ENCODE measurements around the gene KAT2B.

KAT2B gene

GRCh38 chr3:20111836-20112235 lies 71.6 kb downstream of the KAT2B start:
- no peaks in the 10 kb centered on the region for H3K27me3 Mint-ChIP-seq
- H3K4me1 Mint-ChIP-seq = peaks cover 5% of the 10 kb centered on the region
- H3K36me3 Mint-ChIP-seq (ENCODE audit: low read depth) = peaks cover 22% of the 10 kb centered on the region
- ATAC-seq (no peak), DNase-seq (no peak)
- H3K9me3 Mint-ChIP-seq = no peaks in the 10 kb centered on the region
- H3K27ac Mint-ChIP-seq = no peak overlapping the region
- H3K4me3 Mint-ChIP-seq = no peak overlapping the region

DNA sequence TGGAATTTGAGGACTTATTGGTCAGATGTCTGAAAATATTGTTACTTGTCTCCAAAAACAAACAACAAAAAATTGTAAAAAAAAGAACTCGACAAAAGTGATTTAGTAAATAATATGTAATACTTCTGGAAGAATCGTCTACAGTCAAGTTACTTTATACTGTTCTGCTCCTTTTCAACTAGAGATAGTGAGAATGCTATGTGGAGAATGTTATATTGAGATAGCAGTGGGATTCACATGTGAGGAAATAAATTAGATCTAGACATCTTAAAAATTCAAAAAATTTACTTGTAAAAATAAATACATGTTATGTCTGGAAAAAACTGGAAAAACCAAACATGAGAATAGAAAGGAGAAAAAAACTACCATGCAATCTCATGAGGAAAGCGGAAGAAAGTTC lies 80.8 kb downstream of the KAT2B start:
- ATAC-seq = no peak
- H3K4me3 Mint-ChIP-seq = no peak overlapping the region
- no peak overlapping the region for H3K27ac Mint-ChIP-seq
- no peaks in the 10 kb centered on the region for H3K4me1 Mint-ChIP-seq
- peaks cover 45% of the 10 kb centered on the region for H3K36me3 Mint-ChIP-seq (ENCODE audit: low read depth)
- H3K9me3 Mint-ChIP-seq = no peaks in the 10 kb centered on the region
- DNase-seq = no peak
- no peaks in the 10 kb centered on the region for H3K27me3 Mint-ChIP-seq

- Mint-ChIP-seq H3K9me3 (no peaks in the 10 kb centered on the region), H3K36me3 (ENCODE audit: low read depth) (peaks cover 45% of the 10 kb centered on the region), H3K4me3 (no peak overlapping the region), H3K27ac (no peak overlapping the region), H3K4me1 (no peaks in the 10 kb centered on the region), H3K27me3 (no peaks in the 10 kb centered on the region)
- DNase-seq = no peak
- ATAC-seq = no peak
Observed at GRCh38 chr3:20123131-20123652, 82.9 kb downstream of the KAT2B start.

GRCh38 chr3:20125289-20125688 lies 85.0 kb downstream of the KAT2B start:
- ATAC-seq (no peak), DNase-seq (no peak)
- no peak overlapping the region for H3K27ac Mint-ChIP-seq
- H3K4me1 Mint-ChIP-seq = no peaks in the 10 kb centered on the region
- H3K4me3 Mint-ChIP-seq = no peak overlapping the region
- H3K9me3 Mint-ChIP-seq = no peaks in the 10 kb centered on the region
- H3K36me3 Mint-ChIP-seq (ENCODE audit: low read depth) = peaks cover 43% of the 10 kb centered on the region
- no peaks in the 10 kb centered on the region for H3K27me3 Mint-ChIP-seq

GRCh38 chr3:20125897-20126296 lies 85.7 kb downstream of the KAT2B start:
- Mint-ChIP-seq H3K4me1 (no peaks in the 10 kb centered on the region), H3K27ac (no peak overlapping the region), H3K36me3 (ENCODE audit: low read depth) (peaks cover 41% of the 10 kb centered on the region), H3K4me3 (no peak overlapping the region), H3K9me3 (no peaks in the 10 kb centered on the region), H3K27me3 (no peaks in the 10 kb centered on the region)
- DNase-seq = peak; percentile 8
- ATAC-seq = peak; percentile 54

DNA sequence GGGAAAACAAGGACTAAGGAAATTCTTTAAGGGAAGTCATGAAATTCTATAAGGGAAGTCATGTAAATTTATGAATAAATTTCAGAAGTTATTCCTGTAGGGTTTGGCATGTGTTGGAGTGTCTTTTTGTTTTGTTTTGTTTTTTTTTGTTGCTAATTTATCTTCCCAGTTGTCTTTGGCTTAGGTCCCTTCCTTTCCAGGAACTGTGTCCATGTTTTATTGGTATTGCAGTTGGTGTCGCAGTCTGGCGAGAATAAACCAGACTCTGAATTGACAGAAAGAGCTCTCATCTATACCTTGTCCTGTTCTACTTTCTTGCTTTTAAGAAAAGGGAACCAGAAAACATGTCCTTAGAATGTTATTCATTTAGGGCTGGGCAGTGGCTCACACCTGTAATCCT lies 88.1 kb downstream of the KAT2B start:
- no peaks in the 10 kb centered on the region for H3K27me3 Mint-ChIP-seq
- peaks cover 30% of the 10 kb centered on the region for H3K36me3 Mint-ChIP-seq (ENCODE audit: low read depth)
- no peak overlapping the region for H3K27ac Mint-ChIP-seq
- no peaks in the 10 kb centered on the region for H3K4me1 Mint-ChIP-seq
- no peak overlapping the region for H3K4me3 Mint-ChIP-seq
- no peak for ATAC-seq
- no peaks in the 10 kb centered on the region for H3K9me3 Mint-ChIP-seq
- DNase-seq = no peak

DNA sequence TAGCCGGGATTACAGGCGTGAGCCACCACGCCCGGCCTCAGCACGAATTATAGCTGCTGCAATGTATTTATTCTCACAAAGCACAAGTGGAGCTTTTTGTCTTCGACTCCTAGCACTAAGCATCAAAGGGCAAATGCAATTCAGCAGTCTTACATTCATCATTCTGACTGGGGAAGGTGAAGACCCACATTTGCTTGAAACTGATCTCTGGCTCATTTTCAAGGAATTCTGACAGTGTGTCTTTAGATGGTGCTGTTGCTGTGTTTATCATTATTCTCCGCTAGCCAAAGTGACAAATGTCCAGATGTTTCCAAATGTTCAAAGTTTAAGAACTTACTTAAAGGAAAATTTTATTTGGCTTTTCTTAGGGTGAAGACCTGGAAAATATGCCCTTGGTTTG lies 89.9 kb downstream of the KAT2B start:
- no peak overlapping the region for H3K4me3 Mint-ChIP-seq
- DNase-seq (no peak), ATAC-seq (no peak)
- no peaks in the 10 kb centered on the region for H3K4me1 Mint-ChIP-seq
- no peak overlapping the region for H3K27ac Mint-ChIP-seq
- no peaks in the 10 kb centered on the region for H3K27me3 Mint-ChIP-seq
- peaks cover 23% of the 10 kb centered on the region for H3K36me3 Mint-ChIP-seq (ENCODE audit: low read depth)
- H3K9me3 Mint-ChIP-seq = no peaks in the 10 kb centered on the region

DNA sequence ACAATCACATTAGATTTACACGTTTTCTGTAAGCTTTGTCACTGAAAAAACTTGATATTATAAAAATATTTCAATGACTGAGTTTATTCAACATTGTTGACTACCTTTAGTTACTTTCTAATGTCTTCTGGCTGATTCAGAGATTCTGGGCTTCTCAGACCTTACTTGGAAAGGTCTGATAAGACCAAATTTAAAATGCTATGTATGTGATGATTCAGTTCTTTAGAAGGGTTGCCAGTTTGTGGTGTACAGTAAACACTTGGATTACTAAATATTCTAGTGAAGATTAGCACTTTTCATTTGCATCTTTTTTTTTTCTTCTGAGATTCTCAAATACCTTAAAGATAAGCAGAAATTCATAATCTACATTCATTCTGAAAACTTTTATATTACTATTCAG lies 96.0 kb downstream of the KAT2B start:
- no peaks in the 10 kb centered on the region for H3K27me3 Mint-ChIP-seq
- H3K4me1 Mint-ChIP-seq = no peaks in the 10 kb centered on the region
- no peak overlapping the region for H3K4me3 Mint-ChIP-seq
- no peak for DNase-seq
- ATAC-seq = no peak
- peaks cover 13% of the 10 kb centered on the region for H3K36me3 Mint-ChIP-seq (ENCODE audit: low read depth)
- no peak overlapping the region for H3K27ac Mint-ChIP-seq
- no peaks in the 10 kb centered on the region for H3K9me3 Mint-ChIP-seq

DNA sequence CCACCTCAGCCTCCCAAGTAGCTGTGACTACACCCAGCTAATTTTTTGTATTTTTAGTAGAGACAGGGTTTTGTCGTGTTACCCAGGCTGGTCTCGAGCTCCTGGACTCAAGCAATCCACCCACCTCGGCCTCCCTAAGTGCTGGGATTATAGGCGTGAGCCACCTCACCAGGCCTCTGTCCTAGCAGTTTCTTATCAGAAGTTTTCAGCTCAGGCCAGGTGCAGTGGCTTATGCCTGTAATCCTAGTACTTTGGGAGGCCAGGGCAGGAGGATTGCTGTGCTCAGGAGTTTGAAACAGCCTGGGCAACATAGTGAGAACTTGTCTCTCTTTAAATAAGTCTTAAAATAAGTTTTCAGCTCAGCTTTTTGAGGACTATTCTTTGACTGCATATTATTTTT lies 97.4 kb downstream of the KAT2B start:
- no peaks in the 10 kb centered on the region for H3K4me1 Mint-ChIP-seq
- H3K36me3 Mint-ChIP-seq (ENCODE audit: low read depth) = peaks cover 20% of the 10 kb centered on the region
- no peak for DNase-seq
- H3K4me3 Mint-ChIP-seq = no peak overlapping the region
- H3K27ac Mint-ChIP-seq = no peak overlapping the region
- ATAC-seq = no peak
- no peaks in the 10 kb centered on the region for H3K9me3 Mint-ChIP-seq
- H3K27me3 Mint-ChIP-seq = no peaks in the 10 kb centered on the region

GRCh38 chr3:20140881-20141280 lies 100.6 kb downstream of the KAT2B start:
- Mint-ChIP-seq H3K4me3 (no peak overlapping the region), H3K36me3 (ENCODE audit: low read depth) (peaks cover 32% of the 10 kb centered on the region), H3K27me3 (no peaks in the 10 kb centered on the region), H3K9me3 (no peaks in the 10 kb centered on the region), H3K27ac (no peak overlapping the region), H3K4me1 (no peaks in the 10 kb centered on the region)
- no peak for DNase-seq
- no peak for ATAC-seq

- Mint-ChIP-seq H3K4me3 (no peak overlapping the region), H3K27ac (no peak overlapping the region), H3K4me1 (no peaks in the 10 kb centered on the region), H3K27me3 (no peaks in the 10 kb centered on the region), H3K36me3 (ENCODE audit: low read depth) (peaks cover 32% of the 10 kb centered on the region), H3K9me3 (no peaks in the 10 kb centered on the region)
- ATAC-seq = no peak
- no peak for DNase-seq
Observed at GRCh38 chr3:20141316-20141715, 101.1 kb downstream of the KAT2B start.

DNA sequence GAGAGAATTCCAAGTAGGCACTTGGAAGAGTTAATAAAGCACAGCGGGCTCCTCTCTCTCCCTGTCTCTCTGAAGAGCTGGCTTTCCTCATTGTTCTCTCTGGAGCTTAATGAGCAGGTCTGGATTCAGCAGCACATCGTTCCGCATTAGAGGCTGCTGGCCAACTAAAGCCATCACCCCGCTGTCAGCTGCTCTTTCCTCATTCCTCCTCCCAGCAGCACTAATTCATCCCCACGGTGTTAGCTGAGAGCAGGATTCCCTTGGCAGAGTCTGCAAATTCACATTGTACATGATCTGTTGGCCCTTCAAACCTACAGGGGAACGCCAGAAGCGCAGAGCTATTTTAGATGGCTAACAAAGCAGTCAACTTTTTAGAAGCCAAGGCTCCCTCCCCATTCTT lies 101.6 kb downstream of the KAT2B start:
- ATAC-seq = no peak
- peaks cover 32% of the 10 kb centered on the region for H3K36me3 Mint-ChIP-seq (ENCODE audit: low read depth)

DNA sequence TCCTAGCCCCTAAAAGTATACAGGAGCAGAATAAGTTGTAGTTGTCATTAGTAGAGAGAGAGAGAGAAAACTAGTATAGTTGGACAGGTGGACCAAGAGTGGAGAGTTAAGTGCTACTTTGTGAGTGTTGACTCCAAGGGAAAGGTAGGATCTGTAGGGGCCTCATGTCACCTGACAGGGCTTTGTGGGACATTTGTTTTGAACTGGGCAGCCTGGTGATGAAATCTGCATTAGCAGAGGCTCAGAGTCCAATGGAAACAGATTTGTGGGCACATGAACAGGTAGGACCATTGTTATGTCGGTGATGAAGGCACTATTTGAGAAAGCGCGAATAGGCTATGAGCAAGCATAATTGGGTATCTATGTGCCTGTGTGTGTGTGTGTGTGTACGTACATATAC lies 102.3 kb downstream of the KAT2B start:
- Mint-ChIP-seq H3K27ac (no peak overlapping the region), H3K4me1 (no peaks in the 10 kb centered on the region), H3K4me3 (no peak overlapping the region), H3K27me3 (no peaks in the 10 kb centered on the region), H3K9me3 (no peaks in the 10 kb centered on the region), H3K36me3 (ENCODE audit: low read depth) (peaks cover 32% of the 10 kb centered on the region)
- ATAC-seq (no peak), DNase-seq (no peak)

More for the DNA sequence above, 101.6 kb downstream of the KAT2B start:
- Mint-ChIP-seq H3K4me3 (no peak overlapping the region), H3K27me3 (no peaks in the 10 kb centered on the region), H3K27ac (no peak overlapping the region), H3K9me3 (no peaks in the 10 kb centered on the region), H3K4me1 (no peaks in the 10 kb centered on the region)
- no peak for DNase-seq

DNA sequence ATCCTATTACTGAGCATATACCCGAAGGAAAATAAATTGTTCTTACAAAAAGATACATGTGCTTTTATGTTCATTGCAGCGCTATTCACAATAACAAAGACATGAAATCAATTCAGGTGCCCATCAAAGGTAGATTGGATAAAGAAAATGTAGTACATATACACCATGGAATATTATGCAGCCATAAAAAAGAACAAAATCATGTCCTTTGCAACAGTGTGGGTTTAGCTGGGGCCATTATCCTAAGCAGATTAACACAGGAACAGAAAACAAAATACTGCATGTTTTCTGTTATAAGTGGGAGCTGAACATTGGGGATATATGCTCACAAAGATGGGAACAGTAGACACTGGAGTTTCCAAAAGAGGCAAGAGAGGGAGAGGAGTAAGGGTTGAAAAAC lies 103.3 kb downstream of the KAT2B start:
- no peak overlapping the region for H3K4me3 Mint-ChIP-seq
- no peak for DNase-seq
- H3K9me3 Mint-ChIP-seq = no peaks in the 10 kb centered on the region
- peaks cover 37% of the 10 kb centered on the region for H3K36me3 Mint-ChIP-seq (ENCODE audit: low read depth)
- ATAC-seq = no peak
- H3K27ac Mint-ChIP-seq = no peak overlapping the region
- no peaks in the 10 kb centered on the region for H3K4me1 Mint-ChIP-seq
- no peaks in the 10 kb centered on the region for H3K27me3 Mint-ChIP-seq

DNA sequence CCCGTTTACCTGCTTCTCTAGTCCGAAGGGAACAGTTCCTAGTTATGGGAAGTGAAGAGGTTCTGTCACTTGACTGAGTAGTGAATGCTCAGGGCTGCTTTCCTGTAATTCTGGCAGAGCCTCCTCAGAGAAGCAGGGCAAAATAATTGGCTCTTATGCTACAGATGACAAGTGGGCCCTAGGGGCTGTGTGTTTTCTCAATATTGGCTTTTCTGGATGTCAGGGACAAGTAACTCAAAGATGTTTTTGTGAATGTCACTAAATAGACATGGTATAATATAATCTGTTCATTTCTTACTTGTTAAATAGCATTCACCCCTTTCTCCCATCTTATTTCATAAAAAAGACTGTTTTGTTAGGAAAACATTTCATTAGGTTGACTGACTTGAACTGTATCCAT lies 105.6 kb downstream of the KAT2B start:
- Mint-ChIP-seq H3K36me3 (ENCODE audit: low read depth) (peaks cover 40% of the 10 kb centered on the region), H3K9me3 (no peaks in the 10 kb centered on the region), H3K27ac (no peak overlapping the region), H3K27me3 (no peaks in the 10 kb centered on the region), H3K4me1 (no peaks in the 10 kb centered on the region), H3K4me3 (no peak overlapping the region)
- ATAC-seq (no peak), DNase-seq (no peak)

DNA sequence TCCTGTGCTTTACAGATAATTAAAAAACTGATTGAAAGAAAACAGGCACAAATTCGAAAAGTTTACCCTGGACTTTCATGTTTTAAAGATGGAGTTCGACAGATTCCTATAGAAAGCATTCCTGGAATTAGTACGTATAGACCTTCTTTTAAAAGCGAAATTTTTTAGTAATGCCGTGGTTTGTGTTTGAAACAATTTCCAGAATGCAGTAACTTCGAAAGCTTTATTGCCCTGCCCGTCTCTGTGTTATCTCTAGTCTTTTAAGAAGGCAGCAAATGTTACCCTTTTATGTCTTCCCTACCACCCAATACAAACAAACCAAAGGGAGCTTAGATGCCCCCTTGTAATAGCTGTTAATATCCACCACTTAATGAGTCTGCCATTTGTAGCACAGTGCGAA lies 106.1 kb downstream of the KAT2B start:
- Mint-ChIP-seq H3K4me3 (no peak overlapping the region), H3K4me1 (no peaks in the 10 kb centered on the region), H3K27ac (no peak overlapping the region), H3K27me3 (no peaks in the 10 kb centered on the region), H3K36me3 (ENCODE audit: low read depth) (peaks cover 37% of the 10 kb centered on the region), H3K9me3 (no peaks in the 10 kb centered on the region)
- ATAC-seq (no peak), DNase-seq (no peak)

Measured in activated naive CD8-positive, alpha-beta T cell treated with anti-CD3 and anti-CD28 coated beads, Interleukin-2, amount 50 U/mL, for 24 hours (primary cell).